Uterus (tissue), 2 donors: ENCODE results near the gene ADAMTS2.

Source experiments
- CTCF ChIP-seq, 4 experiments: fragments of 200-600 bp in 2 of 4; fragments of 450-650 bp in 2 of 4; sonication (generic) in 2 of 4; IDR thresholded peaks; one replicate each; pipeline ENCODE4 v1.5.1; 2016 to 2019; ENCODE audit warnings: antibody characterized with exemption in 4 of 4, mild to moderate bottlenecking in 2 of 4, moderate library complexity in 1 of 4
- POLR2A ChIP-seq, 2 donors: fragments of 450-650 bp; IDR thresholded peaks; one replicate each; pipeline ENCODE4 v1.6.1; 2016; ENCODE audit warnings: antibody characterized with exemption in 2 of 2, mild to moderate bottlenecking in 1 of 2, moderate library complexity in 1 of 2

GRCh38 chr5:179361037-179361603 is 15.9 kb upstream of the ADAMTS2 start:
- TF ChIP-seq CTCF (IDR thresholded peaks at IDR 0.05) (no peak), POLR2A (IDR thresholded peaks at IDR 0.05) (no peak)
